Stomach (tissue), 9 donors: ENCODE results near the gene GGT7. TPM values are rescaled to one million over a fixed set of nuclear protein-coding genes. Genes with fewer than 3 reads are reported as not detected.

Source experiments
- DNase-seq, 2 donors: peaks; one replicate each; pipeline versions ENCODE4 v3.0.0 to v3.0.0-alpha.2; 2013 to 2019
- H3K27ac ChIP-seq, 5 donors: fragments of 200-600 bp in 4 of 5; sonication (generic) in 4 of 5; one replicate each; pipeline ENCODE4 v1.5.1; 2013 to 2019; ENCODE audit warnings: mild to moderate bottlenecking in 1 of 5, moderate library complexity in 1 of 5
- H3K27me3 ChIP-seq, 3 donors: fragments of 200-600 bp; sonication (generic); one replicate each; pipeline ENCODE4 v1.5.1; 2017 to 2019; ENCODE audit warnings: mixed run types in 1 of 3
- H3K36me3 ChIP-seq, 4 donors: fragments of 200-600 bp; sonication (generic); 1 replicate in 3 of 4; 2 replicates in 1 of 4; pipeline ENCODE4 v1.5.1; 2016 to 2019
- H3K4me1 ChIP-seq, 4 donors: fragments of 200-600 bp; sonication (generic); one replicate each; pipeline ENCODE4 v1.5.1; 2016 to 2019
- H3K4me3 ChIP-seq, 4 donors: fragments of 200-600 bp; sonication (generic) in 3 of 4; one replicate each; pipeline ENCODE4 v1.5.1; 2016 to 2019; ENCODE audit warnings: mild to moderate bottlenecking in 1 of 4
- H3K9me3 ChIP-seq, 4 donors: fragments of 200-600 bp; sonication (generic); one replicate each; pipeline ENCODE4 v1.5.1; 2016 to 2019
- EP300 ChIP-seq: sonication (generic); formaldehyde crosslinking; IDR thresholded peaks from one replicate; pipeline ENCODE4 v1.6.1; 2017; ENCODE audit warnings: antibody characterized with exemption
- POLR2A ChIP-seq, 4 donors: fragments of 450-650 bp; IDR thresholded peaks; one replicate each; pipeline ENCODE4 v1.6.1; 2016; ENCODE audit warnings: antibody characterized with exemption in 4 of 4, control low read depth in 2 of 4, mild to moderate bottlenecking in 1 of 4, moderate library complexity in 1 of 4
- POLR2AphosphoS5 ChIP-seq, 3 donors: sonication (generic); formaldehyde crosslinking; IDR thresholded peaks; one replicate each; pipeline ENCODE4 v1.6.1; 2016; ENCODE audit warnings: antibody characterized with exemption in 3 of 3
- WGBS, 5 donors: extraction: QIAGEN DNeasy Blood & Tissue Kit in 3 of 5; methylation state at CpG; one replicate each; pipeline versions ENCODE4 v1.1.5 to v1.1.7; 2013 to 2018; 5-methylcytosine and 5-hydroxymethylcytosine counted together
- intact Hi-C: fragments of 100-400 bp; cut with DNase I; formaldehyde crosslinking; loops from one replicate; pipeline ENCODE4 v1.15.1; 2023; ENCODE audit warnings: low total_unique reads
- polyA plus RNA-seq, 3 donors: library from polyadenylated mRNA; stranded (reverse); fragments of 200-250 nt; gene quantifications; one replicate each; pipeline ENCODE4 v1.2.3, GENCODE V29; 2013
- total RNA-seq, 5 donors: library from RNA; depleted of rRNA; stranded (reverse); fragments of >200 nt; gene quantifications; one replicate each; pipeline versions ENCODE4 v1.1.0 to v1.2.3, GENCODE V29; 2014 to 2016
- TF ChIP-seq, protein P1 (sequence below), 7 experiments: fragments of 450-650 bp in 4 of 7; fragments of 200-600 bp in 3 of 7; sonication (generic) in 3 of 7; IDR thresholded peaks; one replicate each; pipeline ENCODE4 v1.5.1; 2016 to 2019; ENCODE audit warnings: antibody characterized with exemption in 7 of 7, control low read depth in 2 of 7, mild to moderate bottlenecking in 1 of 7
- donor health status: healthy with polysubstance abuse.
- donor health status: Bipolar disorder and iron deficiency.
- donor health status: healthy.

The GGT7 gene
- total and polyA plus RNA-seq, 8 donors, result 4.1 to 29.0 (median 15.9) TPM

DNA sequence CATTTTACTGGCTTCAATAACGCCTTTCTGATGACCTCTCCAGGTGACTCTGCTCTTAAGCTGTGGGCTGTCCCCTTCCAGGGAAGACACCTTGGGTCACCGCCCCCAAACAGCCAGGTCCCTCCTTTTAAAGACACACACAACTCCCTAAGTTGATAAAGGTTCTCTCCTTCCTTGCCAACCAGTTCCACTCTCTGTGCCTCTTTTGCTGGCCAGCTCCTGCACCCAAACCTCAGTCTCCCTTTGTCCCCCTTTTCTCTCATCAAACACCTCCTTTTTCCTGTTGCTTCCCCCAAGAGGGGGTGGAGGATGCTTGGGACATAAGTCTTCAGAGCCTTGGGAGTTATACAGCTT is 48.2 kb downstream of the GGT7 start:
- peak overlapping the region; percentile 85 to 99 (median 97) for H3K27ac ChIP-seq
- H3K4me1 ChIP-seq, result peaks cover 32 to 60% (median 46%) of the 10 kb centered on the region in 4 donors
- intact Hi-C loops, result no loop called here
- H3K36me3 ChIP-seq, result no peaks in the 10 kb centered on the region
- H3K4me3 ChIP-seq, result peak overlapping the region; percentile 85 to 95 (median 92)
- H3K9me3 ChIP-seq, result no peaks in the 10 kb centered on the region
- no peaks in the 10 kb centered on the region for H3K27me3 ChIP-seq
- 3 to 7% (median 4%) methylated on average over 2 of the region's 2 CpGs for WGBS, 5 donors
- DNase-seq, result peak; percentile 79 to 90
- TF ChIP-seq, protein P1, sequence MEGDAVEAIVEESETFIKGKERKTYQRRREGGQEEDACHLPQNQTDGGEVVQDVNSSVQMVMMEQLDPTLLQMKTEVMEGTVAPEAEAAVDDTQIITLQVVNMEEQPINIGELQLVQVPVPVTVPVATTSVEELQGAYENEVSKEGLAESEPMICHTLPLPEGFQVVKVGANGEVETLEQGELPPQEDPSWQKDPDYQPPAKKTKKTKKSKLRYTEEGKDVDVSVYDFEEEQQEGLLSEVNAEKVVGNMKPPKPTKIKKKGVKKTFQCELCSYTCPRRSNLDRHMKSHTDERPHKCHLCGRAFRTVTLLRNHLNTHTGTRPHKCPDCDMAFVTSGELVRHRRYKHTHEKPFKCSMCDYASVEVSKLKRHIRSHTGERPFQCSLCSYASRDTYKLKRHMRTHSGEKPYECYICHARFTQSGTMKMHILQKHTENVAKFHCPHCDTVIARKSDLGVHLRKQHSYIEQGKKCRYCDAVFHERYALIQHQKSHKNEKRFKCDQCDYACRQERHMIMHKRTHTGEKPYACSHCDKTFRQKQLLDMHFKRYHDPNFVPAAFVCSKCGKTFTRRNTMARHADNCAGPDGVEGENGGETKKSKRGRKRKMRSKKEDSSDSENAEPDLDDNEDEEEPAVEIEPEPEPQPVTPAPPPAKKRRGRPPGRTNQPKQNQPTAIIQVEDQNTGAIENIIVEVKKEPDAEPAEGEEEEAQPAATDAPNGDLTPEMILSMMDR (IDR thresholded peaks at IDR 0.05), result no peak
- TF ChIP-seq EP300 (no peak), POLR2A (IDR thresholded peaks at IDR 0.05) (peak in 1 of 4 donors; percentile 53), POLR2AphosphoS5 (IDR thresholded peaks at IDR 0.05) (peak in 2 of 3 donors; percentile 59 to 89)

DNA sequence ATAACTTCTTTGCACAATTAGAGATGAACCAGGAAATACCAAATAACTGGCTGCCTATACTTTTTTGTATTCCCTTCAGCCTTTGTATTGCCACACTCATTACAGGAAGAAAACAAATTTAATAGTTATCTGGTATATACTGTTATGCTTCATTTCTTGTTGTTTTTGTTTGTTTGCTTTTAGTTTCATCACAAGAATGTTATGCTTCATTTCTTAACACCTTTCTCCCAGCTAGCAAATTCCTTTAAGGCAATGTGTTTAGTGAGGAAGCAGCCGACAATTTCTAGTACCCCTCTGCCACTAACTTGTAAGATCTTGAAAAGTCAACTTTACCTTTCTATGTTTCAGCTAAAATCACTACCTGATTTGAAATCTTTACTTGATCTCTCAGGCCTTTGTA is 48.6 kb downstream of the GGT7 start:
- TF ChIP-seq, protein P1 (IDR thresholded peaks at IDR 0.05), result no peak
- 8 to 31% (median 22%) methylated on average over 1 of the region's 1 CpG for WGBS, 5 donors

DNA sequence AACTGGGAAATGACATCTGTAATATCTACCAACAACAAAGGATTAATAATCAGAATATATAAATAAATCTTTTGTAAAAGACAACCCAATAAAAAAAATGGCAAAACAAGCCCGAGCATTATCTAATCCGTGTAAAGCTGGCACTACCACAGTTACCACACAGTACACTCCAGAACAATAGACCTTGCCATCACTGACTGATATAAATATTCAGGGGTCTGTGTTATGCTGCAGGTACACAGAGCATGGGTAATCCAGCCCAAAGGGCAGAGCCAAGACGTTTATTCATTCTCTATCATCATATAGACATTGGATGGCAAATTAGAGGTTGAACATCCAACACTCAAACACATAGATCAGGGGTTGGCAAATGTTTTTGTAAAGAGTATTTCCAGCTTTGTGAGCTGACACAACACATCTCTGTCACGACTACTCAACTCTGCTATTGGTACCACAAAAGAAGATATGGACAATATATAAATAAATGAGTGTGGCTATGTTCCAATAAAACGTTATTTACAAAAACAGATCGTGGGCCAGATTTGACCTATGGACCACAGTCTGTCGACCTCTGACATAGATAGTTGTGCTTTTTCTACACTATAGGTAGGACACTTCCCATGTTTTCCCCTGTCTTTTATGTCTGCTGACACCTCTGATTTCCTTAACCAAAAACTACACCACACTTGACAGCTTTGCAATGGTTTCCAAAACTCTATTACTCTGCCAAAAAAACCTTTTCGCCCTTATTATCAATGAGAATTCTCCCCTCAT is 51.7 kb downstream of the GGT7 start:
- no peak for DNase-seq
- 30 to 50% (median 35%) methylated on average over 8 of the region's 8 CpGs for WGBS, 5 donors
- TF ChIP-seq, protein P1 (IDR thresholded peaks at IDR 0.05), result no peak
- no peak for TF ChIP-seq EP300
- no peak for TF ChIP-seq POLR2A (IDR thresholded peaks at IDR 0.05)
- no peak for TF ChIP-seq POLR2AphosphoS5 (IDR thresholded peaks at IDR 0.05)
- peaks cover 48 to 92% (median 74%) of the 10 kb centered on the region in 4 donors for H3K4me1 ChIP-seq
- no peaks in the 10 kb centered on the region for H3K27me3 ChIP-seq
- H3K4me3 ChIP-seq, result no peak overlapping the region
- intact Hi-C loops, result no loop called here
- H3K9me3 ChIP-seq, result no peaks in the 10 kb centered on the region
- no peak overlapping the region for H3K27ac ChIP-seq
- no peaks in the 10 kb centered on the region for H3K36me3 ChIP-seq

More for the DNA sequence above, 48.6 kb downstream of the GGT7 start:
- peaks cover 36 to 64% (median 50%) of the 10 kb centered on the region in 4 donors for H3K4me1 ChIP-seq
- H3K27ac ChIP-seq, result peak overlapping the region in 4 of 5 donors; percentile 85 to 99 (median 92)
- DNase-seq, result no peak
- H3K36me3 ChIP-seq, result no peaks in the 10 kb centered on the region
- peak overlapping the region; percentile 85 to 95 (median 92) for H3K4me3 ChIP-seq
- H3K9me3 ChIP-seq, result no peaks in the 10 kb centered on the region
- intact Hi-C loops, result no loop called here
- H3K27me3 ChIP-seq, result no peaks in the 10 kb centered on the region

DNA sequence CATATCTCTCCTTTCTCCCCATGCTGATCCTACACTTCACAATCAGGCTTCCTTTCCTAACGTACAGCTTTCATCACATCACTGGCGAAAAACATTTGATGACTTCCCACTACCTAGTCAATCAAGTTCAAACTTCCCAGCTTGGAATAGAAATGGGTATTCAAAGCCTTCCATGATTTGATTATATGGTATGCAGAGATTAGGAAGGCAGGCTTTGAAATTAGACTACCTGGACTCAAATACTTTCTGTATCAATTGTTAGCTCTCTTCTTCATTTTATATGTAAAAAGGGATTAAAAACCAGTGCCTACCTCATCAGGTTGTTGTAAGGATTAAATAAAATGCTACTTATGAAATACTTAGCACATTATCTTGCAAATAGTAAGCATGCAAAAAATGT is 54.9 kb downstream of the GGT7 start:
- no peaks in the 10 kb centered on the region for H3K27me3 ChIP-seq
- intact Hi-C loops, result no loop called here
- no peaks in the 10 kb centered on the region for H3K36me3 ChIP-seq
- no peak overlapping the region for H3K4me3 ChIP-seq
- H3K27ac ChIP-seq, result no peak overlapping the region
- peaks cover 34 to 75% (median 54%) of the 10 kb centered on the region in 4 donors for H3K4me1 ChIP-seq
- WGBS, 5 donors, result 41 to 48% (median 43%) methylated on average over 2 of the region's 2 CpGs
- DNase-seq, result no peak
- TF ChIP-seq, protein P1 (IDR thresholded peaks at IDR 0.05), result no peak
- TF ChIP-seq POLR2A (IDR thresholded peaks at IDR 0.05) (no peak), POLR2AphosphoS5 (IDR thresholded peaks at IDR 0.05) (no peak), EP300 (no peak)
- no peaks in the 10 kb centered on the region for H3K9me3 ChIP-seq
